H9 (cell line): ENCODE data around the gene LDB2. TPM values are rescaled to one million over a fixed set of nuclear protein-coding genes. Genes with fewer than 3 reads are reported as not detected.

Experiments
- DNase-seq: peaks from one replicate; pipeline ENCODE4 v3.0.0-alpha.2; 2017
- H2AFZ ChIP-seq: one replicate; pipeline ENCODE4 v1.6.1; 2013; ENCODE audit warnings: mild to moderate bottlenecking, low read length, control low read depth, moderate library complexity
- H2AK5ac ChIP-seq: 2 replicates; pipeline ENCODE4 v1.6.1; 2013; ENCODE audit warnings: low read length, control low read depth, mixed read lengths; ENCODE audit not compliant: insufficient read length
- H2BK120ac ChIP-seq: one replicate; pipeline ENCODE4 v1.6.1; 2013; ENCODE audit warnings: low read depth, mild to moderate bottlenecking, low read length, control low read depth, inconsistent platforms; ENCODE audit not compliant: poor library complexity, severe bottlenecking
- H2BK12ac ChIP-seq: 2 replicates; pipeline ENCODE4 v1.6.1; 2013; ENCODE audit warnings: low read length, control low read depth, mixed read lengths, low read depth; ENCODE audit not compliant: insufficient read length
- H2BK15ac ChIP-seq: 2 replicates; pipeline ENCODE4 v1.6.1; 2013; ENCODE audit warnings: low read depth, low read length, control low read depth
- H2BK20ac ChIP-seq: one replicate; pipeline ENCODE4 v1.6.1; 2013; ENCODE audit warnings: low read depth, mild to moderate bottlenecking, low read length, control low read depth, inconsistent platforms; ENCODE audit not compliant: poor library complexity, severe bottlenecking
- H2BK5ac ChIP-seq: 2 replicates; pipeline ENCODE4 v1.6.1; 2013; ENCODE audit warnings: low read length, control low read depth, mixed read lengths; ENCODE audit not compliant: insufficient read length
- H3K14ac ChIP-seq: 2 replicates; pipeline ENCODE4 v1.6.1; 2013; ENCODE audit warnings: low read length, control low read depth; ENCODE audit not compliant: insufficient read depth
- H3K18ac ChIP-seq: 2 replicates; pipeline ENCODE4 v1.6.1; 2013; ENCODE audit warnings: low read depth, mild to moderate bottlenecking, mixed read lengths, low read length, control low read depth; ENCODE audit not compliant: insufficient read length
- H3K23ac ChIP-seq: 2 replicates; pipeline ENCODE4 v1.6.1; 2013; ENCODE audit warnings: low read length, control low read depth, mixed read lengths, low read depth; ENCODE audit not compliant: insufficient read length
- H3K23me2 ChIP-seq: 2 replicates; pipeline ENCODE4 v1.6.1; 2013; ENCODE audit warnings: low read depth, mild to moderate bottlenecking, mixed read lengths, low read length, control low read depth; ENCODE audit not compliant: insufficient read length, poor library complexity, severe bottlenecking
- H3K27ac ChIP-seq: 2 replicates; pipeline ENCODE4 v1.5.1; 2013; ENCODE audit warnings: low read length, control low read depth, mixed read lengths, low read depth; ENCODE audit not compliant: insufficient read length
- H3K27me3 ChIP-seq: 2 replicates; pipeline ENCODE4 v1.6.1; 2013; ENCODE audit warnings: low read length, control low read depth, inconsistent platforms; ENCODE audit not compliant: insufficient read depth
- H3K4ac ChIP-seq: 2 replicates; pipeline ENCODE4 v1.6.1; 2013; ENCODE audit warnings: low read depth, mild to moderate bottlenecking, control low read depth, inconsistent platforms, low read length, moderate library complexity
- H3K4me1 ChIP-seq: 2 replicates; pipeline ENCODE4 v1.6.1; 2013; ENCODE audit warnings: low read length, control low read depth, inconsistent platforms; ENCODE audit not compliant: insufficient read depth
- H3K4me2 ChIP-seq: 2 replicates; pipeline ENCODE4 v1.6.1; 2013; ENCODE audit warnings: low read length, control low read depth, mixed read lengths; ENCODE audit not compliant: insufficient read length, insufficient read depth
- H3K56ac ChIP-seq: 2 replicates; pipeline ENCODE4 v1.6.1; 2013; ENCODE audit warnings: low read depth, mild to moderate bottlenecking, mixed read lengths, low read length, control low read depth; ENCODE audit not compliant: insufficient read length
- H3K79me1 ChIP-seq: 2 replicates; pipeline ENCODE4 v1.6.1; 2013; ENCODE audit warnings: low read depth, mild to moderate bottlenecking, moderate library complexity, low read length, control low read depth, inconsistent platforms; ENCODE audit not compliant: insufficient read depth, poor library complexity, severe bottlenecking
- H3K79me2 ChIP-seq: 2 replicates; pipeline ENCODE4 v1.6.1; 2013; ENCODE audit warnings: low read length, control low read depth, inconsistent platforms; ENCODE audit not compliant: insufficient read depth
- H3K9ac ChIP-seq: 2 replicates; pipeline ENCODE4 v1.6.1; 2013; ENCODE audit warnings: low read length, control low read depth, mixed read lengths; ENCODE audit not compliant: insufficient read length; ENCODE audit errors: extremely low read depth
- H3K9me3 ChIP-seq: one replicate; pipeline ENCODE4 v1.6.1; 2013; ENCODE audit warnings: low read depth, low read length, inconsistent platforms; ENCODE audit not compliant: control insufficient read depth
- H3T11ph ChIP-seq: one replicate; pipeline ENCODE4 v1.6.1; 2013; ENCODE audit warnings: mild to moderate bottlenecking, low read length, control low read depth, inconsistent platforms
- H4K20me1 ChIP-seq: one replicate; pipeline ENCODE4 v1.6.1; 2013; ENCODE audit not compliant: control insufficient read depth, insufficient read length, insufficient read depth
- H4K5ac ChIP-seq: 2 replicates; pipeline ENCODE4 v1.6.1; 2013; ENCODE audit warnings: low read depth, mild to moderate bottlenecking, mixed read lengths, low read length, control low read depth; ENCODE audit not compliant: insufficient read length
- H4K8ac ChIP-seq: replicated peaks from 2 replicates; pipeline ENCODE4 v1.6.1; 2013; ENCODE audit warnings: low read length, control low read depth, mixed read lengths, low read depth; ENCODE audit not compliant: insufficient read length
- H4K91ac ChIP-seq: 2 replicates; pipeline ENCODE4 v1.6.1; 2013; ENCODE audit warnings: low read depth, mild to moderate bottlenecking, moderate library complexity, mixed read lengths, low read length, control low read depth; ENCODE audit not compliant: insufficient read length
- H3K27ac Mint-ChIP-seq, 3 experiments: 2 replicates in 2 of 3; 3 replicates in 1 of 3; pipeline ENCODE4 v1.8.0; 2020 to 2021; ENCODE audit warnings: mixed read lengths in 3 of 3, mild to moderate bottlenecking in 1 of 3, moderate library complexity in 1 of 3
- H3K27me3 Mint-ChIP-seq: 2 replicates; pipeline ENCODE4 v1.8.0; 2021; ENCODE audit warnings: low read depth, mild to moderate bottlenecking, moderate library complexity, mixed read lengths
- H3K36me3 Mint-ChIP-seq, 3 experiments: 2 replicates in 2 of 3; 3 replicates in 1 of 3; pipeline ENCODE4 v1.8.0; 2020 to 2021; ENCODE audit warnings: low read depth in 3 of 3, mixed read lengths in 3 of 3; ENCODE audit not compliant: insufficient read depth in 1 of 3
- H3K4me1 Mint-ChIP-seq, 2 experiments: 2 replicates each; pipeline ENCODE4 v1.8.0; 2020; ENCODE audit warnings: mixed read lengths in 2 of 2
- H3K4me3 Mint-ChIP-seq, 2 experiments: 2 replicates in 1 of 2; 3 replicates in 1 of 2; pipeline ENCODE4 v1.8.0; 2020 to 2021; ENCODE audit warnings: mild to moderate bottlenecking in 2 of 2, mixed read lengths in 2 of 2, moderate library complexity in 1 of 2
- H3K9me3 Mint-ChIP-seq, 2 experiments: 2 replicates in 1 of 2; 3 replicates in 1 of 2; pipeline ENCODE4 v1.8.0; 2020; ENCODE audit warnings: mild to moderate bottlenecking in 2 of 2, mixed read lengths in 2 of 2, moderate library complexity in 1 of 2
- CTCF ChIP-seq: fragments of 200-600 bp; sonication (generic); conservative IDR thresholded peaks from 3 replicates; pipeline ENCODE4 v1.8.0; 2021; ENCODE audit warnings: antibody characterized with exemption, mild to moderate bottlenecking
- WGBS: extraction: QIAGEN DNeasy Blood & Tissue Kit; methylation state at CpG from one replicate; pipeline ENCODE4 v1.1.7; 2013; ENCODE audit warnings: missing lambda C conversion rate, low lambda C conversion rate, mixed read lengths; ENCODE audit not compliant: insufficient read length; ENCODE audit errors: extremely low coverage; 5-methylcytosine and 5-hydroxymethylcytosine counted together
- total RNA-seq: library from RNA; stranded (reverse); gene quantifications from 2 replicates; pipeline ENCODE4 v1.2.1, GENCODE V29; 2021

Gene LDB2
- total RNA-seq, 1 experiment from 2014 or later = 22.5 TPM

- H4K91ac ChIP-seq = no peak overlapping the region
- H3K79me2 ChIP-seq = no peaks in the 10 kb centered on the region
- no peaks in the 10 kb centered on the region for H3K79me1 ChIP-seq
- no peak overlapping the region for H3K56ac ChIP-seq
- no peak overlapping the region for H3K27ac ChIP-seq
- H4K5ac ChIP-seq = no peak overlapping the region
- TF ChIP-seq CTCF = no peak
- H2BK120ac ChIP-seq = no peak overlapping the region
- no peak overlapping the region for H2BK5ac ChIP-seq
- H3K27ac Mint-ChIP-seq = no peak overlapping the region
- no peak overlapping the region for H3K4ac ChIP-seq
- WGBS = no CpG with 5 or more reads among the region's 6 CpGs
- H3T11ph ChIP-seq = no peak overlapping the region
- no peak overlapping the region for H3K9ac ChIP-seq
- no peak overlapping the region for H2BK20ac ChIP-seq
- H2BK15ac ChIP-seq = no peak overlapping the region
- no peak overlapping the region for H3K14ac ChIP-seq
- no peak overlapping the region for H2BK12ac ChIP-seq
- H4K20me1 ChIP-seq = no peaks in the 10 kb centered on the region
- no peak overlapping the region for H2AK5ac ChIP-seq
- no peak overlapping the region for H2AFZ ChIP-seq
- H4K8ac ChIP-seq = no peak overlapping the region
- peaks cover 17 to 19% of the 10 kb centered on the region in 2 experiments for H3K4me1 Mint-ChIP-seq
- no peaks in the 10 kb centered on the region; the same call in 1 of the 2 replicates for H3K27me3 Mint-ChIP-seq
- no peaks in the 10 kb centered on the region for H3K27me3 ChIP-seq
- no peak for DNase-seq
- no peaks in the 10 kb centered on the region for H3K9me3 ChIP-seq
- H3K4me2 ChIP-seq = no peak overlapping the region
- H3K23ac ChIP-seq = no peak overlapping the region
- H3K4me3 Mint-ChIP-seq = no peak overlapping the region
- H3K18ac ChIP-seq = no peak overlapping the region
- peaks cover 8 to 10% of the 10 kb centered on the region in 2 experiments; a peak in 4 of 5 replicates for H3K9me3 Mint-ChIP-seq
- H3K36me3 Mint-ChIP-seq = peaks cover 0 to 17% (median 11%) of the 10 kb centered on the region in 3 experiments; a peak in 5 of 7 replicates
- H3K23me2 ChIP-seq = no peaks in the 10 kb centered on the region
- H3K4me1 ChIP-seq = peaks cover 3% of the 10 kb centered on the region; the same call in 1 of the 2 replicates
These were observed 281.4 kb downstream of the LDB2 start for GRCh38 chr4:16617011-16617410.
